CD4-positive, alpha-beta memory T cell (primary cell): ENCODE results near the gene TINAGL1. TPM values are rescaled to one million over a fixed set of nuclear protein-coding genes. Genes with fewer than 3 reads are reported as not detected.

ENCODE experiments used
- CTCF ChIA-PET: fragments of 350-600 bp; sonication (Branson Sonifier 250); formaldehyde crosslinking; loops from one replicate; lab custom pipeline; 2021; ENCODE audit warnings: inconsistent platforms; ENCODE audit not compliant: partially characterized antibody; lab: Charles Lee
- POLR2A ChIA-PET: fragments of 350-600 bp; sonication (Branson Sonifier 250); formaldehyde crosslinking; loops from one replicate; lab custom pipeline; 2021; ENCODE audit not compliant: partially characterized antibody; lab: Charles Lee
- DNase-seq, 5 donors: peaks; one replicate each; pipeline versions ENCODE4 v3.0.0 to v3.0.0-alpha.2; 2020 to 2022; ENCODE audit warnings: mixed read lengths in 1 of 5
- H3K27ac ChIP-seq: one replicate; pipeline ENCODE4 v1.7.0; 2013; ENCODE audit warnings: low read depth, low read length
- H3K27me3 ChIP-seq: 2 replicates; pipeline ENCODE4 v1.7.0; 2013; ENCODE audit warnings: mild to moderate bottlenecking, low read length, moderate library complexity; ENCODE audit not compliant: insufficient read depth
- H3K36me3 ChIP-seq: 2 replicates; pipeline ENCODE4 v1.7.0; 2013; ENCODE audit warnings: mild to moderate bottlenecking, low read length, moderate library complexity; ENCODE audit not compliant: insufficient read depth
- H3K4me1 ChIP-seq: 2 replicates; pipeline ENCODE4 v1.7.0; 2013; ENCODE audit warnings: mild to moderate bottlenecking, low read length, moderate library complexity; ENCODE audit not compliant: insufficient read depth
- H3K4me3 ChIP-seq, 2 donors: one replicate each; pipeline ENCODE4 v1.7.0; 2013; ENCODE audit warnings: low read length in 2 of 2, mild to moderate bottlenecking in 1 of 2
- H3K9me3 ChIP-seq, 2 donors: one replicate each; pipeline ENCODE4 v1.7.0; 2013; ENCODE audit warnings: low read length in 2 of 2, control low read depth in 1 of 2; ENCODE audit not compliant: control insufficient read depth in 1 of 2
- H3K27ac Mint-ChIP-seq, 7 donors: one replicate each; pipeline ENCODE4 v1.8.0; 2020 to 2021; ENCODE audit warnings: mixed read lengths in 7 of 7, mild to moderate bottlenecking in 6 of 7, inconsistent platforms in 3 of 7, moderate library complexity in 3 of 7
- H3K27me3 Mint-ChIP-seq, 2 donors: one replicate each; pipeline ENCODE4 v1.8.0; 2020 to 2021; ENCODE audit warnings: mixed read lengths in 2 of 2
- H3K36me3 Mint-ChIP-seq, 2 donors: one replicate each; pipeline ENCODE4 v1.8.0; 2020 to 2021; ENCODE audit warnings: mixed read lengths in 2 of 2, inconsistent platforms in 1 of 2, mild to moderate bottlenecking in 1 of 2
- H3K4me1 Mint-ChIP-seq, 4 donors: one replicate each; pipeline ENCODE4 v1.8.0; 2020 to 2021; ENCODE audit warnings: mixed read lengths in 4 of 4, mild to moderate bottlenecking in 1 of 4
- H3K4me3 Mint-ChIP-seq, 8 donors: one replicate each; pipeline ENCODE4 v1.8.0; 2020 to 2021; ENCODE audit warnings: mixed read lengths in 8 of 8, mild to moderate bottlenecking in 7 of 8, moderate library complexity in 6 of 8, inconsistent platforms in 3 of 8
- H3K9me3 Mint-ChIP-seq, 8 donors: one replicate each; pipeline ENCODE4 v1.8.0; 2020 to 2021; ENCODE audit warnings: mixed read lengths in 8 of 8, mild to moderate bottlenecking in 5 of 8, inconsistent platforms in 3 of 8, moderate library complexity in 1 of 8
- intact Hi-C: fragments of 100-400 bp; cut with micrococcal nuclease; formaldehyde crosslinking; loops from one replicate; pipeline ENCODE4 v1.15.1; 2023
- polyA plus RNA-seq, 2 donors: library from polyadenylated mRNA; unstranded; fragments of 300-500 nt; fragmentation: Illumina TruSeq; gene quantifications; one replicate each; pipeline ENCODE4 v1.2.3, GENCODE V29; 2021
- total RNA-seq, 2 experiments: library from RNA; stranded (reverse); gene quantifications; one replicate each; pipeline ENCODE4 v1.2.3, GENCODE V29; 2021

TINAGL1 gene
- total and polyA plus RNA-seq, 4 experiments from 2014 or later = not detected

GRCh38 chr1:31580513-31580870 is 4.2 kb downstream of the TINAGL1 start:
- CTCF ChIA-PET = interaction anchor here (1.0 to 1.1 kb wide), 2 partner anchors 15 to 17 kb away, joined by 3 to 4 read pairs; no protein-coding TSS in a partner anchor

GRCh38 chr1:31580891-31581603 is 4.7 kb downstream of the TINAGL1 start:
- H3K36me3 ChIP-seq = no peaks in the 10 kb centered on the region
- Mint-ChIP-seq H3K27me3 (peaks cover 0 to 10% of the 10 kb centered on the region in 2 donors), H3K36me3 (no peaks in the 10 kb centered on the region), H3K27ac (peak overlapping the region in 1 of 7 donors; percentile 81), H3K9me3 (no peaks in the 10 kb centered on the region), H3K4me1 (peaks cover 0 to 4% (median under 1%) of the 10 kb centered on the region in 4 donors), H3K4me3 (no peak overlapping the region)
- intact Hi-C loops = no loop called here
- H3K4me3 ChIP-seq = no peak overlapping the region
- ChIA-PET POLR2A (no interaction called here), CTCF (interaction anchor here (1.0 to 1.1 kb wide), 2 partner anchors 15 to 17 kb away, joined by 3 to 4 read pairs; no protein-coding TSS in a partner anchor)
- no peak for DNase-seq
- H3K9me3 ChIP-seq = no peaks in the 10 kb centered on the region
- no peaks in the 10 kb centered on the region for H3K4me1 ChIP-seq
- H3K27me3 ChIP-seq = no peaks in the 10 kb centered on the region
- no peak overlapping the region for H3K27ac ChIP-seq

More at GRCh38 chr1:31580513-31580870, 4.2 kb downstream of the TINAGL1 start:
- Mint-ChIP-seq H3K9me3 (no peaks in the 10 kb centered on the region), H3K27ac (no peak overlapping the region), H3K4me3 (no peak overlapping the region), H3K36me3 (no peaks in the 10 kb centered on the region), H3K4me1 (peaks cover 0 to 4% (median under 1%) of the 10 kb centered on the region in 4 donors), H3K27me3 (peaks cover 0 to 10% of the 10 kb centered on the region in 2 donors)
- no peaks in the 10 kb centered on the region for H3K9me3 ChIP-seq
- H3K27ac ChIP-seq = no peak overlapping the region
- no peaks in the 10 kb centered on the region for H3K4me1 ChIP-seq
- POLR2A ChIA-PET = no interaction called here
- H3K36me3 ChIP-seq = no peaks in the 10 kb centered on the region
- no peaks in the 10 kb centered on the region for H3K27me3 ChIP-seq
- DNase-seq = no peak
- intact Hi-C loops = no loop called here
- H3K4me3 ChIP-seq = no peak overlapping the region

GRCh38 chr1:31581821-31582810 is 5.8 kb downstream of the TINAGL1 start:
- H3K4me3 ChIP-seq = no peak overlapping the region
- H3K27ac Mint-ChIP-seq = no peak overlapping the region
- H3K27me3 Mint-ChIP-seq = peaks cover 0 to 7% of the 10 kb centered on the region in 2 donors

GRCh38 chr1:31583082-31583994 is 7.0 kb downstream of the TINAGL1 start:
- Histone ChIP-seq H3K27me3 (no peaks in the 10 kb centered on the region), H3K4me1 (no peaks in the 10 kb centered on the region), H3K36me3 (no peaks in the 10 kb centered on the region), H3K4me3 (no peak overlapping the region), H3K27ac (no peak overlapping the region), H3K9me3 (no peaks in the 10 kb centered on the region)
- ChIA-PET POLR2A (no interaction called here), CTCF (interaction anchor here (0.5 to 0.7 kb wide), 2 partner anchors 124 to 986 kb away, joined by 3 read pairs; no protein-coding TSS in a partner anchor)
- DNase-seq = no peak
- intact Hi-C loops = no loop called here
- Mint-ChIP-seq H3K9me3 (no peaks in the 10 kb centered on the region), H3K27ac (peak overlapping the region in 1 of 7 donors; percentile 10), H3K4me1 (peaks cover 0 to 4% (median 0%) of the 10 kb centered on the region in 4 donors), H3K4me3 (peak overlapping the region in 1 of 8 donors; percentile 45), H3K36me3 (no peaks in the 10 kb centered on the region), H3K27me3 (peaks cover 8% of the 10 kb centered on the region in 2 donors)

More at GRCh38 chr1:31581821-31582810, 5.8 kb downstream of the TINAGL1 start:
- H3K4me1 Mint-ChIP-seq = peaks cover 0 to 4% (median 0%) of the 10 kb centered on the region in 4 donors
- no peaks in the 10 kb centered on the region for H3K36me3 Mint-ChIP-seq
- Histone ChIP-seq H3K36me3 (no peaks in the 10 kb centered on the region), H3K27me3 (no peaks in the 10 kb centered on the region), H3K27ac (no peak overlapping the region), H3K9me3 (no peaks in the 10 kb centered on the region), H3K4me1 (no peaks in the 10 kb centered on the region)
- ChIA-PET CTCF (no interaction called here), POLR2A (no interaction called here)
- no peak for DNase-seq
- intact Hi-C loops = no loop called here
- H3K9me3 Mint-ChIP-seq = no peaks in the 10 kb centered on the region
- no peak overlapping the region for H3K4me3 Mint-ChIP-seq

- Histone ChIP-seq H3K4me1 (no peaks in the 10 kb centered on the region), H3K27me3 (no peaks in the 10 kb centered on the region), H3K9me3 (no peaks in the 10 kb centered on the region), H3K27ac (no peak overlapping the region), H3K4me3 (no peak overlapping the region), H3K36me3 (no peaks in the 10 kb centered on the region)
- no peak overlapping the region for H3K4me3 Mint-ChIP-seq
- CTCF ChIA-PET = interaction anchor here (0.5 to 0.7 kb wide), 2 partner anchors 123 to 985 kb away, joined by 3 read pairs; no protein-coding TSS in a partner anchor
- no peaks in the 10 kb centered on the region for H3K36me3 Mint-ChIP-seq
- DNase-seq = no peak
- H3K4me1 Mint-ChIP-seq = peaks cover 0 to 4% (median 0%) of the 10 kb centered on the region in 4 donors
- POLR2A ChIA-PET = no interaction called here
- H3K27me3 Mint-ChIP-seq = peaks cover 9 to 11% of the 10 kb centered on the region in 2 donors
- intact Hi-C loops = no loop called here
- no peak overlapping the region for H3K27ac Mint-ChIP-seq
- no peaks in the 10 kb centered on the region for H3K9me3 Mint-ChIP-seq
Observed at GRCh38 chr1:31583995-31584868, 7.9 kb downstream of the TINAGL1 start.
